Sigmoid colon (tissue), 7 donors: Measurements from ENCODE around the gene TSPYL6. TPM values are rescaled to one million over a fixed set of nuclear protein-coding genes. Genes with fewer than 3 reads are reported as not detected.

Source experiments
- DNase-seq: peaks from one replicate; pipeline ENCODE4 v3.0.0-alpha.2; 2019
- H3K27ac ChIP-seq, 4 donors: fragments of 200-600 bp; sonication (generic); one replicate each; pipeline ENCODE4 v1.5.1; 2016 to 2019; ENCODE audit warnings: mild to moderate bottlenecking in 1 of 4
- H3K27me3 ChIP-seq, 3 donors: fragments of 200-600 bp; sonication (generic); one replicate each; pipeline ENCODE4 v1.5.1; 2019; ENCODE audit warnings: mild to moderate bottlenecking in 1 of 3
- H3K36me3 ChIP-seq, 4 donors: fragments of 200-600 bp; sonication (generic); one replicate each; pipeline ENCODE4 v1.5.1; 2016 to 2019
- H3K4me1 ChIP-seq, 4 donors: fragments of 200-600 bp; sonication (generic); one replicate each; pipeline ENCODE4 v1.5.1; 2017 to 2019
- H3K4me3 ChIP-seq, 4 donors: fragments of 200-600 bp; sonication (generic); one replicate each; pipeline ENCODE4 v1.5.1; 2017 to 2019; ENCODE audit warnings: mild to moderate bottlenecking in 2 of 4, moderate library complexity in 1 of 4
- H3K9me3 ChIP-seq, 4 donors: fragments of 200-600 bp in 3 of 4; sonication (generic) in 3 of 4; one replicate each; pipeline versions ENCODE4 v1.5.1 to v1.6.1; 2013 to 2019
- EP300 ChIP-seq, 4 donors: sonication (generic); formaldehyde crosslinking; IDR thresholded peaks; one replicate each; pipeline ENCODE4 v1.6.1; 2017; ENCODE audit warnings: antibody characterized with exemption in 4 of 4
- POLR2A ChIP-seq, 2 donors: fragments of 450-650 bp; IDR thresholded peaks; one replicate each; pipeline ENCODE4 v1.6.1; 2016; ENCODE audit warnings: antibody characterized with exemption in 2 of 2, mild to moderate bottlenecking in 2 of 2, moderate library complexity in 2 of 2
- POLR2AphosphoS5 ChIP-seq, 4 donors: sonication (generic); formaldehyde crosslinking; IDR thresholded peaks; one replicate each; pipeline ENCODE4 v1.6.1; 2017; ENCODE audit warnings: antibody characterized with exemption in 4 of 4
- WGBS, 2 donors: extraction: QIAGEN DNeasy Blood & Tissue Kit; methylation state at CpG; one replicate each; pipeline ENCODE4 v1.1.7; 2013; 5-methylcytosine and 5-hydroxymethylcytosine counted together
- intact Hi-C: fragments of 100-400 bp; cut with DNase I; formaldehyde crosslinking; loops from one replicate; pipeline ENCODE4 v1.15.1; 2023
- polyA plus RNA-seq, 3 donors: library from polyadenylated mRNA; stranded (reverse); fragments of 200-250 nt; gene quantifications; one replicate each; pipeline ENCODE4 v1.2.3, GENCODE V29; 2013
- total RNA-seq, 4 donors: library from RNA; depleted of rRNA; stranded (reverse); fragments of >200 nt; gene quantifications; one replicate each; pipeline ENCODE4 v1.1.0, GENCODE V29; 2016
- TF ChIP-seq, protein P1 (sequence below), 4 experiments: fragments of 450-650 bp in 3 of 4; fragments of 200-600 bp in 1 of 4; IDR thresholded peaks; one replicate each; pipeline ENCODE4 v1.5.1; 2016 to 2019; ENCODE audit warnings: antibody characterized with exemption in 4 of 4, mild to moderate bottlenecking in 3 of 4, moderate library complexity in 2 of 4
- donor health status: healthy with polysubstance abuse.
- donor health status: Bipolar disorder and iron deficiency.
- donor health status: healthy.

TSPYL6 gene
- total and polyA plus RNA-seq, 7 donors: 0.16 TPM; not detected in 6

DNA sequence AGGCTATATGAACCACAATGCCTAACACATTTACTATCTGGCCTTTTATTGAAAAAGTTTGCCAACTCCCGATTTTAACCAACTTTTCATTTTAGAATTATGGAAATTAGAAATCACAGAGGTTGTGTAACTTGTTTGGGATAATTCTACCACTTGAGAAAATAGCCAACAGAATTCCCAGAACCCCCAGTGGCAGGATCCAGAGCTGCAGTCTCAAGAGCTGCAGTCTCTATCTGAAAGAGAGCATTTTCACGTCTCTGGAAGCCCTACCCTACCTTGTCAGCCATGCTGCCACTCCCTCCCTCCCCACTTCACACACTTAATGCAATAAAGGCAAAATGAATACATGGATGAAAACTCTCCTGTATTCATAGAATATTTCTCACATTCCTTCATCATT lies 23.4 kb upstream of the TSPYL6 start:
- TF ChIP-seq, protein P1, sequence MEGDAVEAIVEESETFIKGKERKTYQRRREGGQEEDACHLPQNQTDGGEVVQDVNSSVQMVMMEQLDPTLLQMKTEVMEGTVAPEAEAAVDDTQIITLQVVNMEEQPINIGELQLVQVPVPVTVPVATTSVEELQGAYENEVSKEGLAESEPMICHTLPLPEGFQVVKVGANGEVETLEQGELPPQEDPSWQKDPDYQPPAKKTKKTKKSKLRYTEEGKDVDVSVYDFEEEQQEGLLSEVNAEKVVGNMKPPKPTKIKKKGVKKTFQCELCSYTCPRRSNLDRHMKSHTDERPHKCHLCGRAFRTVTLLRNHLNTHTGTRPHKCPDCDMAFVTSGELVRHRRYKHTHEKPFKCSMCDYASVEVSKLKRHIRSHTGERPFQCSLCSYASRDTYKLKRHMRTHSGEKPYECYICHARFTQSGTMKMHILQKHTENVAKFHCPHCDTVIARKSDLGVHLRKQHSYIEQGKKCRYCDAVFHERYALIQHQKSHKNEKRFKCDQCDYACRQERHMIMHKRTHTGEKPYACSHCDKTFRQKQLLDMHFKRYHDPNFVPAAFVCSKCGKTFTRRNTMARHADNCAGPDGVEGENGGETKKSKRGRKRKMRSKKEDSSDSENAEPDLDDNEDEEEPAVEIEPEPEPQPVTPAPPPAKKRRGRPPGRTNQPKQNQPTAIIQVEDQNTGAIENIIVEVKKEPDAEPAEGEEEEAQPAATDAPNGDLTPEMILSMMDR (IDR thresholded peaks at IDR 0.05): no peak
- TF ChIP-seq POLR2AphosphoS5 (IDR thresholded peaks at IDR 0.05): no peak
- TF ChIP-seq EP300 (IDR thresholded peaks at IDR 0.05): no peak
- TF ChIP-seq POLR2A (IDR thresholded peaks at IDR 0.05): no peak
- Histone ChIP-seq H3K4me1 (peaks cover 0 to under 1% (median 0%) of the 10 kb centered on the region in 4 donors), H3K4me3 (no peak overlapping the region), H3K9me3 (no peaks in the 10 kb centered on the region), H3K27me3 (no peaks in the 10 kb centered on the region), H3K27ac (no peak overlapping the region), H3K36me3 (no peaks in the 10 kb centered on the region)
- intact Hi-C loops: no loop called here
- 63 to 86% methylated on average over 2 of the region's 2 CpGs for WGBS, 2 donors
- no peak for DNase-seq

- Histone ChIP-seq H3K27ac (no peak overlapping the region), H3K4me3 (no peak overlapping the region), H3K36me3 (no peaks in the 10 kb centered on the region), H3K4me1 (no peaks in the 10 kb centered on the region), H3K27me3 (no peaks in the 10 kb centered on the region), H3K9me3 (no peaks in the 10 kb centered on the region)
- intact Hi-C loops: no loop called here
- DNase-seq: no peak
- 71 to 72% methylated on average over 2 of the region's 2 CpGs for WGBS, 2 donors
- TF ChIP-seq, protein P1 (IDR thresholded peaks at IDR 0.05): no peak
- TF ChIP-seq POLR2A (IDR thresholded peaks at IDR 0.05) (no peak), EP300 (IDR thresholded peaks at IDR 0.05) (no peak), POLR2AphosphoS5 (IDR thresholded peaks at IDR 0.05) (no peak)
Observed at GRCh38 chr2:54275541-54275940, 19.5 kb upstream of the TSPYL6 start.

- H3K36me3 ChIP-seq: no peaks in the 10 kb centered on the region
- no peaks in the 10 kb centered on the region for H3K4me1 ChIP-seq
- intact Hi-C loops: no loop called here
- DNase-seq: no peak
- WGBS, 2 donors: 20 to 52% methylated on average over 1 of the region's 1 CpG
- no peaks in the 10 kb centered on the region for H3K9me3 ChIP-seq
- no peaks in the 10 kb centered on the region for H3K27me3 ChIP-seq
- H3K27ac ChIP-seq: no peak overlapping the region
- no peak overlapping the region for H3K4me3 ChIP-seq
- TF ChIP-seq, protein P1 (IDR thresholded peaks at IDR 0.05): no peak
- TF ChIP-seq POLR2AphosphoS5 (IDR thresholded peaks at IDR 0.05) (no peak), POLR2A (IDR thresholded peaks at IDR 0.05) (no peak), EP300 (IDR thresholded peaks at IDR 0.05) (no peak)
Observed at GRCh38 chr2:54274781-54275242, 18.8 kb upstream of the TSPYL6 start.

- no peaks in the 10 kb centered on the region for H3K27me3 ChIP-seq
- no peak for DNase-seq
- H3K4me1 ChIP-seq: no peaks in the 10 kb centered on the region
- no peak for TF ChIP-seq POLR2A (IDR thresholded peaks at IDR 0.05)
- no peak for TF ChIP-seq POLR2AphosphoS5 (IDR thresholded peaks at IDR 0.05)
- no peak for TF ChIP-seq EP300 (IDR thresholded peaks at IDR 0.05)
- TF ChIP-seq, protein P1 (IDR thresholded peaks at IDR 0.05): no peak
- 81 to 92% methylated on average over 6 of the region's 6 CpGs for WGBS, 2 donors
- H3K27ac ChIP-seq: no peak overlapping the region
- H3K36me3 ChIP-seq: no peaks in the 10 kb centered on the region
- H3K4me3 ChIP-seq: no peak overlapping the region
- no peaks in the 10 kb centered on the region for H3K9me3 ChIP-seq
- intact Hi-C loops: no loop called here
Observed at GRCh38 chr2:54271843-54272627, 16.0 kb upstream of the TSPYL6 start.
